Neural cell (in vitro differentiated cells): ENCODE measurements around the gene OAT.

Experiments used
- EP300 ChIP-seq: fragments of 450-650 bp; conservative IDR thresholded peaks from 2 replicates; pipeline ENCODE4 v1.6.1; 2014; ENCODE audit warnings: antibody characterized with exemption, mild to moderate bottlenecking, moderate library complexity; ENCODE audit not compliant: poor library complexity, severe bottlenecking
- EZH2 ChIP-seq: fragments of 200-600, 300-800 bp; shearing (Covaris generic), sonication (generic); IDR thresholded peaks from 2 replicates; pipeline ENCODE4 v1.6.1; 2014; ENCODE audit warnings: antibody characterized with exemption, low read length, borderline replicate concordance, mild to moderate bottlenecking; ENCODE audit not compliant: insufficient read depth, poor library complexity, severe bottlenecking
- RAD21 ChIP-seq: fragments of 450-650 bp; conservative IDR thresholded peaks from 2 replicates; pipeline ENCODE4 v1.6.1; 2014; ENCODE audit warnings: antibody characterized with exemption, mild to moderate bottlenecking, moderate library complexity
- REST ChIP-seq: IDR thresholded peaks from 2 replicates; pipeline ENCODE4 v1.6.1; 2012; ENCODE audit warnings: borderline replicate concordance
- SMC3 ChIP-seq: fragments of 450-650 bp; conservative IDR thresholded peaks from 2 replicates; pipeline ENCODE4 v1.6.1; 2014; ENCODE audit warnings: antibody characterized with exemption, mild to moderate bottlenecking, moderate library complexity; ENCODE audit not compliant: poor library complexity
- TF ChIP-seq, protein P1 (sequence below): fragments of 450-650 bp; IDR thresholded peaks from 2 replicates; pipeline ENCODE4 v1.5.1; 2014; ENCODE audit warnings: antibody characterized with exemption, mild to moderate bottlenecking, moderate library complexity; ENCODE audit not compliant: poor library complexity, severe bottlenecking

DNA sequence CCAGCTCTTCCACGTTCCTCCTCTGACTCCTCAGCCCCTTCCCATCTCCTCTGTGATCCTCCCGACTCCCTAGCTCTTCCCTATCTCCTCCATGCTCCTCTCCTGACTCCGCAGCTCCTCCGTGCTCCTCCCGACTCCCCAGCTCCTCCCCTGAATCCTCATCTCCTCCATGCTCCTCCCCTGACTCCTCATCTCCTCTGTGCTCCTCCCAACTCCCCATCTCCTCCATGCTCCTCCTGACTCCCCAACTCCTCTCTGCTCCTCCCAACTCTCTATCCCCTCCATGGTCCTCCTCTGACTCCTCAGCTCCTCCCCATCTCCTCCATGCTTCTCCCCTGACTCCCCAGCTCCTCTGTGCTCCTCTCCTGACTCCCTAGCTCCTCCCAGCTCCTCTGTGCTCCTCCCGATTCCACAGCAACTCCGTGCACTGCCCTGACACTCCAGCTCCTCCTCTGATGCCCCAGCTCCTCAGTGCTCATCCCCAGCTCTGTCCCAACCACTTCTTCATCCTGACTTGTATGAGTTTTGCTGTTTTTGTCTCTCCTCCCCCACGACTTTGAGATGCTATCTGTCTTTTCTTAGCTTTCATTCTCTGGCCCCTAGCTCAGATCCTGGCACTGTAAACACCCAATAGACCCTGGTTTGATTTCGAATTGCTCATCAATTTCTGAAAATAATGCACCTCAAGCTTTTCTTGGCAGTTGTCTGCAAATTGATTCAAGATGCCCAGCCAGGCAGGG is 38.3 kb downstream of the OAT start:
- TF ChIP-seq, protein P1, sequence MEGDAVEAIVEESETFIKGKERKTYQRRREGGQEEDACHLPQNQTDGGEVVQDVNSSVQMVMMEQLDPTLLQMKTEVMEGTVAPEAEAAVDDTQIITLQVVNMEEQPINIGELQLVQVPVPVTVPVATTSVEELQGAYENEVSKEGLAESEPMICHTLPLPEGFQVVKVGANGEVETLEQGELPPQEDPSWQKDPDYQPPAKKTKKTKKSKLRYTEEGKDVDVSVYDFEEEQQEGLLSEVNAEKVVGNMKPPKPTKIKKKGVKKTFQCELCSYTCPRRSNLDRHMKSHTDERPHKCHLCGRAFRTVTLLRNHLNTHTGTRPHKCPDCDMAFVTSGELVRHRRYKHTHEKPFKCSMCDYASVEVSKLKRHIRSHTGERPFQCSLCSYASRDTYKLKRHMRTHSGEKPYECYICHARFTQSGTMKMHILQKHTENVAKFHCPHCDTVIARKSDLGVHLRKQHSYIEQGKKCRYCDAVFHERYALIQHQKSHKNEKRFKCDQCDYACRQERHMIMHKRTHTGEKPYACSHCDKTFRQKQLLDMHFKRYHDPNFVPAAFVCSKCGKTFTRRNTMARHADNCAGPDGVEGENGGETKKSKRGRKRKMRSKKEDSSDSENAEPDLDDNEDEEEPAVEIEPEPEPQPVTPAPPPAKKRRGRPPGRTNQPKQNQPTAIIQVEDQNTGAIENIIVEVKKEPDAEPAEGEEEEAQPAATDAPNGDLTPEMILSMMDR: no peak
- TF ChIP-seq EZH2 (no peak), REST (no peak), SMC3 (no peak), EP300 (no peak), RAD21 (no peak)
